NCI-H524 (cell line): ENCODE results near the gene LRRFIP2.

Experiments
- DNase-seq, 2 experiments: peaks; one replicate each; lab custom pipeline; 2025; lab: John Stamatoyannopoulos, UW

LRRFIP2 gene

DNA sequence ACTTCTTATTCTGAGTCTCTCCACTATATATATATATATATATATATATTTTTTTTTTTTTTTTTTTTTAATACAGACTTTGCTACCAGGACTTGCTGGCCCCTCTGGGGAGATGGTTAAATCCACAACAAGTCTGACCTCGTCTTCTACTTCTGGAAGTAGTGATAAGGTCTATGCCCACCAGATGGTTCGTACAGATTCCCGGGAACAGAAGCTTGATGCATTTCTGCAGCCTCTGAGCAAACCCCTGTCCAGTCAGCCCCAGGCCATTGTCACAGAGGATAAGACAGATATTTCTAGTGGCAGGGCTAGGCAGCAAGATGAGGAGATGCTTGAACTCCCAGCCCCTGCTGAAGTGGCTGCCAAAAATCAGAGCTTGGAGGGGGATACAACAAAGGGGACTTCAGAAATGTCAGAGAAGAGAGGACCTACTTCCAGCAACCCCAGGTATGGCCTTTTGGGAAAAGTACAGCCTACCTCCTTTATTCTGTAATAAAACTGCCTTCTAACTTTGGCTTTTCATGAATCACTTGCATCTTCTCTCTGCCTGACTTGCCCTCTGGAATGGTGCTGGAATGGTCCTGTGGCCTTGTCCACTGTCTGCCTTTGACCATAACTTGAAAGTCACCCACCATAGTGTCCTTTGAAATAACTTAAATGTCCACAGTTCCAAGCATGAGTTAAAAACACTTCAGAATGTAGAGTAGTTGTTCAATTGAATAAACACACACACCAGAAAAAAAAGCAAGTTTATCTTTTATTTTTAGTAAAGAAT, 148.6 kb downstream of the LRRFIP2 start:
- DNase-seq = no peak

DNA sequence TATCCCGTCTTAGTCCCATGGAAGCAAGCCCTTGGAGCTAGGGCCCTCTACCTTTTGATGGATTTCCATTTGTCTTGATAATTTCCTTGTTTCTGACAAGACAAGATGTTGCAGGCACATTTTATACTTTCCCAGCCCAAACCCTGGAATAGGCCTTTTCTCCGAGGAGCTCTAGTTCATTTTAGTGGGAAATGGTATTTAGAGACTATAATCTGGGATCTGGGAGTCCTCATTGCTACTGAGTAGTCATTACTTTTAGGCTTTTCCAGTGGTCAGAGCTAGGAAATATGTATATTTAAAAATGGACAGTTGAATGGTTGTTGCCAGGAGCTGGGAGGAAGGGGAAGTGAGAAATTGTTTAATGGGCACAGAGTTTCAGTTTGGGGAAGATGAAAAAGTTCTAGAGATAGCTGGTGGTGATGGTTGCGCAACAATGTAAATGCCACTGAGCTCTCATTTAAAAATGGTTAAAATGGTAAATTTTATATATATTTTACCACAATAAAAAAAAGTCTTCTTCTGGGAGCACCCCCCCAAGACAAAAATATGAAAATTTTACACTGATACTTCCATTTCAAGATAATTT, 149.5 kb downstream of the LRRFIP2 start:
- DNase-seq = no peak

DNA sequence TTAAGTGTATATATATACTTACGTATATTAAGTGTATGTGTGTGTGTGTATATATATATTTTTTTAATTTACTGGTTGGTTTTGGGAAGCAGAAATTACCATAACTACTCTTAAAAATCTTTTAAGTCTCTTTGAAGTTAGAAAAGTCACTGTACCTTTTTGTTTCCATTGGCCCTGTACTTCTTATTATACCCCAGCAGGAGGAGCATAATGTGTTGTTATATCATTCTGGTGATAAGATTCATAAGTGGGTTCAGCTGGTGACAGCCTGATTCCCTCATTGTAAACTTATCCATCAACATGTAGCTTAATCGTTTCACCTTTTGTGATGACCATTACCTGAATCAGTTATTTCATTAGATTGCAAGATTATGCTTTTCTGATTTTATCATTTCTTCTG, 150.3 kb downstream of the LRRFIP2 start:
- peak in 1 of 2 experiments; percentile 11 for DNase-seq

DNA sequence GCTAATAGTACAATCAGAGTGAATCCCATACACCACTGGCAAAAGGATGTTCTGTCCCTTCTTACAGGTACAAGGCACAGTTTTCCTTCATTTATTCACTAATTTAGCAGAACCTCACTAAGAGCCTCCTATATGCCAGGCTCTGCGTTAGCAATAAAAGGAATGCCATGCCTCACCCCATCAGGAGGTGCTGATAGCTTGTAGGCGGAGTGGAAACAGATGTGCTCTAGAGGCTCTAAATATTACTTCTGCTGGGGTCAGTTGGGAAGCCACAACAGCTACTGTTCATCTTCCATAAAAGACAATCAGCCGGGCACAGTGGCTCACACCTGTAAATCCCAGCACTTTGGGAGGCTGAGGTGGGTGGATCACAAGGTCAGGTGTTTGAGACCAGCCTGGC, 156.7 kb downstream of the LRRFIP2 start:
- DNase-seq = no peak

DNA sequence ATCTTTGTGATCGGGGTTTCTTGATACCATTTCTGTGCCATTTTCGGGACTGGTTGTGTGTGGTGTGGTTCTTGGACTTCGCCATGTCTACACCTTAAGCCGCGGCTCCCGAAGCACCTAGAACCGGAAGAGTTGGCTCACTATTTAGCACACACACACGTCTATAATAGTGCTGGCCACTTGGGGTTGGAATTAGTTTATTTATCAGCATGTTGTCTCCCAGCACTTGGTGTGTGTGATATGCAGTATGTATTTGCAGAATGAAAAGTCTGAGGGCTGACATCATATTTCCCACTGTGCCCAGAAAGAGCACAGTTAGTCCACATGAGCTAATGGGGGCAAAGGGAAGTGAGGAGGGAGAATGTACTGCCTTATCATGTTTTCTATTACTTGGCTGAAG, 157.5 kb downstream of the LRRFIP2 start:
- DNase-seq = no peak

DNA sequence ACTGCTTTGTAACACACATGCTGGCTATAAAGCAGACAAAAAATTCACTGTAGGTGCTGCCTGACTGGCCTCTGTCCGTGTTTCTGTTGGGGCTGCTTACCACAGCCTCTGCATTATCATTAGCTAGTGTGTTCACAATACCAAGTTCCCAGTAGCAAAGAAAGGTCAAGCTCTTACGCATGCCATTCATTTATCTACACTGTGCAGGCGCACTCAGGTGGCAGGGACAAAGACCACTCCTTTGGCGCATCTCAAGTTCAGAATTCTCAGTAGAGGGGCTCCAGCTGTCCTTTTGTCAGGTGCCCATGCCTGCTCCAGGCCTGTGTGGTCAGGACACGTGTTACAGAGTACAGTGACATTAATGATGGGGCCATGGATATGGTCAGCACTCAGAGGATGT, 158.7 kb downstream of the LRRFIP2 start:
- no peak for DNase-seq

DNA sequence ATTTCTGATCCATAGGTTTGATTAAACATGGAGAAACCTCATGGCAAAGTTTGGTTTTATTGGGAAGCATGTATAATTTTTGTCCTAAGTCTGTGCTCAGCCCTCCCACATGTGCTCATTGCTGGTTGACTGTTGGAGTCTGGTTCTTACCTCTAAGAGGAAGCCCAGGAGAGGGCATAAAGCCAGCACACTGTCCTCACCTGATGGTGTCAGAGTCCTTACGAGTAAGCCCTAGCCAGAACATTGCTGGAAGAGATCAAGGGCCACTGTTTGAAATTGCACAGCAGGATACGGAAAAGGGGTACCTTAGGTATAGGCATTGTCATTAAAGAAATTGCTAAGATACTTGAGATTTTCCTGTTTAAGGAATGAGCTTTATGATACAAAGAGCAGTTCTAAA, 159.8 kb downstream of the LRRFIP2 start:
- DNase-seq = no peak
